H4 (cell line): ENCODE data around the gene IL1A. TPM values are rescaled to one million over a fixed set of nuclear protein-coding genes. Genes with fewer than 3 reads are reported as not detected.
"Not testable (repeated sequence)": the region's sequence is repeated elsewhere in the genome, so short reads cannot be mapped to it uniquely, and the experiment has no call there.

ENCODE experiments used
- DNase-seq: peaks from one replicate; pipeline ENCODE4 v3.0.0-alpha.2; 2015; ENCODE audit warnings: low spot score
- total RNA-seq: library from RNA; depleted of rRNA; stranded (reverse); fragments of >200 nt; shearing (Covaris generic); gene quantifications from 2 replicates; pipeline ENCODE4 v1.2.3, GENCODE V29; 2014; rRNA removed

Gene IL1A, protein sequence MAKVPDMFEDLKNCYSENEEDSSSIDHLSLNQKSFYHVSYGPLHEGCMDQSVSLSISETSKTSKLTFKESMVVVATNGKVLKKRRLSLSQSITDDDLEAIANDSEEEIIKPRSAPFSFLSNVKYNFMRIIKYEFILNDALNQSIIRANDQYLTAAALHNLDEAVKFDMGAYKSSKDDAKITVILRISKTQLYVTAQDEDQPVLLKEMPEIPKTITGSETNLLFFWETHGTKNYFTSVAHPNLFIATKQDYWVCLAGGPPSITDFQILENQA
- 0.06 TPM in 1 of 2 replicates, not detected in the other for total RNA-seq

DNA sequence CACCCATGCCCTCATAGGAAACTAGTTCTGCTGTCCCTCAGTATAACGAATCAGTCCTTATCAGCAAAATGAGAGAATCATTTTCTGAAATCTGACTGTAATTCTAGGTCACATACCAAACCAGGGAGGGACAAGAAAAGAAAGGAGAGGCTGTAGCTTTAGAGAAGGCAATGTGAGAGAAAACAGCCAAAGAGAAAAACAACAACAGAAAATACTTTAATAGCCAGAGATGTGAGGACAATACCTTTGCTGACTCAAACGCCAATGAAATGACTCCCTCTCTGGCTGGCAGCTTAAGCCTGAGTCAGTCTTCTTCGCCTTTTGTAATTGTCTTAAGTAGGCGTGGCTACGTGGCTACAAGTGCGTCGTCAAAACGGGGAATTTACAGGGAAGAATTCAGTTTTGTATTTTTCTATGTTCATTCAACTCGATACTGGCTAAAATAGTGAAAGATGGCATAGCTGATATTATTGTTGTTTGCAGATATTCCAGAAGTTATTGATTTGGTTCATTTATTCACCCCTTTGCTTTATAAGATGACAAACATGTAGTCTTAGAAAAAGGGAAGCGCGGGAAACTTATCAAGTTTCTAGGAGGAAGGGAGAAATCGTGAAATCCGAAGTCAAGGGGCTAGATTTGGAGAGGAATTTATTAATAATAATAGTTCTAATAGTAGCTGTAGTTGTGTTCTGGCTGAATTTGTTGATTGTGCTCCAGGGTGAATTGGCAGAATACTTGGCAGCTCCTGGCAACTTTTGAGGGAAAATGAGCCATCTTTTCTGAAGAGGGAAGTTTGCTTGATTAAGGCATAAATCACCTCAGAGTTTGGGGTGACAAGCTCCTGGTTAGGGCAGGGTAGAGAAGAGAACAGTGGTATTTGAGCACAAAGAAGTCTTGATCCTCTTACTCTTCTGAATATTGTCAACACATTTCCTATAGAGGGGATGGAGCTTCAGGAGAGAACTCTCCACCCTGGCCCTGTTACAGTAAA lies at the start of gene IL1A:
Gene IL1A (minus strand): TSS at position 295 of the 991 bp plus-strand sequence. CDS start 723 bp downstream, outside the sequence.
- peak; percentile 54 for DNase-seq

DNA sequence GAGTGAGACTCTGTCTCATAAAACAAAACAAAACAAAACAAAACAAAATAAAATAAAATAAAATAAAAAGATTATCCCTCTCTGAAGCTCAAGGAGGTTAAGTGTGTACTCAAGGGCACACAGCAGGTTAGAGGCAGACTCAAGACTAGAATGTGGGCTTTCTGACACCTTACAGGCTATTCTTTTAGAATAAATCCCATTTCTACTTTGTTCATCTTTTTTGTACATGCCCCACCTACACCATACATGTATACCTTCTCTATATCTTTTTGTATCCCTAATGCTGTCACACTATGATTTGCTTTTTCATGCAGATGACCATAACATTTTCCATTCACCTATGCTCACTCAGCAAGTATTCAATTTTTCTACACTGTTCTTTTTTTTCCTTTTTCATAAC lies 49.7 kb upstream of the IL1A start:
- no peak for DNase-seq

- not testable (repeated sequence) for DNase-seq
Observed at GRCh38 chr2:112833639-112833931, 49.3 kb upstream of the IL1A start.

- DNase-seq: no peak
Observed at GRCh38 chr2:112832841-112833638, 48.7 kb upstream of the IL1A start.

DNA sequence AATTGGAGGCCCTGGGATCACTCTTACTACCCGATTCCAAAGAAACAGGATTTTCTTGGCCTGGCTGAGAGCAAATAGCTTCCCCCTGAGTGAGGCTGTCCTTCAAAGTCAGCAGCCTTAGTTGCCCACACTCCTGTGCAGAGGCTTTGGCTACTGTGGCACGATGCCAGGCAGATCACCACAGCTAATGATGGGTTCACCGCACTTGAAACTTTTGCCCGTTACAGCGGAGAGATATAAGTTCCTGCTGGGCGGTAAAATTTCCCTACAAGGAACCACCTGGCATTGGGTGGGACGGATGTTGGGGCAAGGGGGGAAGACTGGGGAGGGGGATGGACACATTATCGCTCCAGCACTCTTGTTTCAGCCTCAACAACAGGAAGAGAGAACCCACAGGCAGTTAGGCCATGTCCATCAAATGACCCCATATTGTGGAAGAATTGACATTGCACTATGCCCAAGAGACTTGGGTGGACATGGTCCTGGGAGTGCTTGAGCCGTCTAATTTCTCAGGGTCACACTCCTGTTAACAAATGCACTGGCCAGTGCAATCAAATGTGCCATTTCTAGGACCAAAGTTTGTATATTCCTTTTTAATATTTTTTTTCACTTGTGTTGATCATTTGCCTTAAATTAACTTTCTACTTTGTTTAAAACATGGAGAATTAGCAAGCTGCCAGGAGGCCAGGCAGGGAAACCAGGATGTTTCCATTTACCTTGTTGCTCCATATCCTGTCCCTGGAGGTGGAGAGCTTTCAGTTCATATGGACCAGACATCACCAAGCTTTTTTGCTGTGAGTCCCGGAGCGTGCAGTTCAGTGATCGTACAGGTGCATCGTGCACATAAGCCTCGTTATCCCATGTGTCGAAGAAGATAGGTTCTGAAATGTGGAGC lies 47.9 kb upstream of the IL1A start:
- DNase-seq: no peak

DNA sequence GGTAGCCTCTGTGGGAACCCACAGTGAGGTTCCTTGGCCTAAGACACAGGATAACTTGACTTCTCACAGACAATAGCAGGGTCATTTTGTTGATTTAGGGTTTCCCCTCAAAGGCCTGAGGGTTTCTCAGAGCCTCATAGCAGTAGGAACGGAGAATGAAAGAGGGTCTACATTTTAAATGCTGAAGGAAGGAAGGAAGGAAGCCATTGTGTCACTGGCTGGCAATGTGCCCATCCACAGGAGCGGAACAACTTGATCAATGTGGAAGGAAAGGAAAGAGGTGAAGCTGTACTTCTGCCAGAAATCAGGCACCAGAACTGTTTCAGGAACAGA lies 47.2 kb upstream of the IL1A start:
- DNase-seq: no peak

DNA sequence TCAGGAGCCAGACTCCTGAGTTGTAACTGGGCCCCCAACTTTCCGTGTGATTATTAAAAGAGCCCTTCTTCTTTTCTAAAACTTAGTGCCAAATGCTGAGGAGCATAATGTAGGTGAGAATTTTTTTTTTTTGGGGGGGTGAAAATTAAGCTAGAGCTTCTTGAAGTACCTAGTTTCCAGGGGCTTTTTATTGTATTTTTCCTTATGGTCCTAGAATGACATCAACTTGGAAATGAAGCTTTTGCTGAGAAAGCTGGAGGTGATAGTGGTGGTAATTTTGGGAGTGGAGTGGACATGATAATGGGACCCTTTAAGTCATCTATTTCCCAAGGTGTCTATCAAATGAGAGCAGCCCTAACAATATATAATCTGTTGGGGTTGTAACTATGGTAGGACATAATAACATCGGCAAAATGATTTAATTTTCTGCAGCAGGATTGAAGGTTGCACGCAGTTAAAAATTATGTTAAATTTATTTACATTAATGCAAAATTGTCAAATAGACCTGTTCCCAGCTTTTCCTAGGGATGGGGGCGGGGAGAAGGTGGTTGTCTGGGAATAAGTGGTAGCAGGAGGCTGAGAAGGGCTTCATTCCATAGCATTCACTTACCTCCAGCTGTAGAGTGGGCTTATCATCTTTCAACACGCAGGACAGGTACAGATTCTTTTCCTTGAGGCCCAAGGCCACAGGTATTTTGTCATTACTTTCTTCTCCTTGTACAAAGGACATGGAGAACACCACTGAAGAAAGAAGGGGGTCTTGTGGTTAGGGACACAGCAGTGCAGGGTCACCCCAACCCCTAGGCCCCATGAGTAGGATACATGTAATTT lies 46.6 kb upstream of the IL1A start:
- DNase-seq: no peak

DNA sequence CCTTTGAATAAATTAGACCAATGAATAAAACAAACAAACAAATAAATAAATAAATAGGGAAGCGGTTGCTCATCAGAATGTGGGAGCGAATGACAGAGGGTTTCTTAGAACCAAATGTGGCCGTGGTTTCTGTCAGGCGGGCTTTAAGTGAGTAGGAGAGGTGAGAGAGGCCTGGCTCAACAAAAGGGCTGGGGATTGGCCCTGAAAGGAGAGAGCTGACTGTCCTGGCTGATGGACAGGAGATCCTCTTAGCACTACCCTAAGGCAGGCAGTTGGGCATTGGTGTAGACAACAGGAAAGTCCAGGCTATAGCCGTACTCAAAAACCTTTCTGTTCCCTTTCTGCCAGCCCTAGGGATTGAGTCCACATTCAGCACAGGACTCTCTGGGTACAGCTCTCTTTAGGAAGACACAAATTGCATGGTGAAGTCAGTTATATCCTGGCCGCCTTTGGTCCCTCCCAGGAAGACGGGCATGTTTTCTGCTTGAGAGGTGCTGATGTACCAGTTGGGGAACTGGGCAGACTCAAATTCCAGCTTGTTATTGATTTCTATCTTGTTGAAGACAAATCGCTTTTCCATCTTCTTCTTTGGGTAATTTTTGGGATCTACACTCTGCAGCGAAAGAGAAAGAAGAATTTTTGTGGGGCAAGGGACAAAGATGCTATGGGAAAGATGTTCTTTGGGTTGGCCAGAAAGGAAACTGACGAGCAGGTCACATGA lies 45.8 kb upstream of the IL1A start:
- DNase-seq: no peak

GRCh38 chr2:112829101-112829960 lies 45.0 kb upstream of the IL1A start:
- no peak for DNase-seq

DNA sequence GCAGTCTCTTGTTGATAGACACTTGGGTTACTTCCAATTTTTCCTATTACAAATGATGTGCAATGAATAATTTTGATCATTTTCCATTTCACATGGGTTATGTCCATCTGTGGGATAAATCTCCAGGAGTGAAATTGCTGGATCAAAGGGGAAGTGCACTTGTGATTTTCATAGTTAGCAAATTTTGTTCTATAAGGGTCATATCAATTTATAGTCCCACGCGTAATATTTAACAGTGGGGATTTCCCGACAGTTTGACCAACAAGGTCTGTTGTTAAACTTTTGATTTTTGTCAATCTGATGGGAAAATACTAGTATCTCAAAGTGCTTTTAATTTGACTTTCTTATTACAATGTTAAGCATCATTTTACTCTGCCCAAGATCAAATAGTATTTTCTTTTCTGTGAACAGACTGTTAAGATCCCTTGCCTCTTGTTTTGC lies 44.0 kb upstream of the IL1A start:
- DNase-seq: no peak

DNA sequence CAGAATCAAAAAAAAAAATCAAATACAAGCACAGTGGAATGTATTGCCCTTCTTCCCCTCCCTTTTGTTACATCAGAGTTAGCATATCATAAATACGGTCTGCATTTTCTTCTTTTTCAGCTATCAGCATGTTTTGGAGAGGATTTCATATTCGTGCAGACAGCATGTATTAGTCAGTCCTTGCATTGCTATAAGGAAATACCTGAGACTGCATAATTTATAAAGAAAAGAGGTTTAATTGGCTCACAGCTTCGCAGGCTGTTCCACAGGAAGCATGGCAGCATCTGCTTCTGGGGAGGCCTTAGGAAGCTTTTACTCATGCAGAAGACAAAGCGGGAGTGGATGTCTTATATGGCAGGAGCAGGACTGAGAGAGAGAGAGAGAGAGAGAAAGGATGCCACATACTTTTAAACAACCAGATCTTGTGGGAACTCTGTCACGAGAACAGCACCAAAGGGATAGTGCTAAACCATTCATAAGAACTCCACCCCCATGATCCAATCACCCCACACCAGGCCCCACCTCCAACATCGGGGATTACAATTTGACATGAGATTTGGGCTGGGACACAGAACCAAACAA lies 43.4 kb upstream of the IL1A start:
- no peak for DNase-seq

DNA sequence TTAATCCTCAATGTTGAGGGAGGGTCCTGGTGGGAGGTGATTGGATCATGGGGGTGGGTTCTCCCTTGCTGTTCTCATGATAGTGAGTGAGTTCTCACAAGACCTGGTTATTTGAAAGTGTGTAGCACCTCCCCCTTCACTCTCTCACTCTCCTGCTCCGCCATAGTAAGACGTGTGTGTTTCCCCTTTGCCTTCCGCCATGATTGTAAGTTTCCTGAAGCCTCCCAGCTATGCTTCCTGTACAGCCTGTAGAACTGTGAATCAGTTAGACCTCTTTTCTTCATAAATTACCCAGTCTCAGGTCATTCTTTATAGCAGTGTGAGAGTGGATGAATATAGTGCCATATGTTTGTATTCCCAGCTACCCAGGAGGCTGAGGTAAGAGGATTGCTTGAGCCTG lies 42.7 kb upstream of the IL1A start:
- no peak for DNase-seq

GRCh38 chr2:112825706-112826105 lies 41.4 kb upstream of the IL1A start:
- DNase-seq: no peak

GRCh38 chr2:112824694-112825085 lies 40.4 kb upstream of the IL1A start:
- DNase-seq: no peak

GRCh38 chr2:112821682-112822081 lies 37.4 kb upstream of the IL1A start:
- no peak for DNase-seq

GRCh38 chr2:112821142-112821541 lies 36.8 kb upstream of the IL1A start:
- DNase-seq: no peak

- no peak for DNase-seq
Observed at GRCh38 chr2:112820343-112820742, 36.0 kb upstream of the IL1A start.

DNA sequence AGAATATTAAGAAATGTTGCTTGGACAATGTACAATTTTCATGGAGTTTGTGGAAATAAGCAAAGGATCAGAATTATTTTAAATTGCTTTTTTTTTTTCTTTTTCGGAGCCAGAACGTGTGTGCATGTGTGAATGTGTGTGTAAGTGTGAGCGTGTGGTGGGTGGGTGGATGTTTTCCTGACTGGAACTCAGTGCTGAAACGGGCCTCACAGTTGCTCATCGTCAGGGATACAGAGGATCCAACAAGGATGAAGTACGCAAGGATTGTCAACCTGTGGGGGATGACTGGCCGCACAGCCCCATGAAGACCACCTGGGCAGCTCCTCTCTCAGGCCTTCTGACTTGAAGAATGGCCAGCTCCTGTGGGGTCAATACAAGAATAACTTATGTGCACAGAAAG lies 34.8 kb upstream of the IL1A start:
- DNase-seq: no peak
